Osteocyte (in vitro differentiated cells): ENCODE measurements around the gene PYGB. TPM values are rescaled to one million over a fixed set of nuclear protein-coding genes. Genes with fewer than 3 reads are reported as not detected.

Experiments used
- DNase-seq: peaks from one replicate; pipeline ENCODE4 v3.0.0; 2021; ENCODE audit warnings: mixed read lengths; ENCODE audit not compliant: unreplicated experiment; ENCODE audit errors: extremely low spot score
- H3K27ac Mint-ChIP-seq: one replicate; pipeline ENCODE4 v1.8.0; 2021; ENCODE audit warnings: mild to moderate bottlenecking, mixed read lengths; ENCODE audit not compliant: unreplicated experiment
- H3K27me3 Mint-ChIP-seq: one replicate; pipeline ENCODE4 v1.8.0; 2021; ENCODE audit warnings: mixed read lengths; ENCODE audit not compliant: unreplicated experiment
- H3K36me3 Mint-ChIP-seq: one replicate; pipeline ENCODE4 v1.8.0; 2021; ENCODE audit warnings: mixed read lengths; ENCODE audit not compliant: unreplicated experiment
- H3K4me1 Mint-ChIP-seq: one replicate; pipeline ENCODE4 v1.8.0; 2021; ENCODE audit warnings: mixed read lengths; ENCODE audit not compliant: unreplicated experiment
- H3K4me3 Mint-ChIP-seq: one replicate; pipeline ENCODE4 v1.8.0; 2021; ENCODE audit warnings: mild to moderate bottlenecking, moderate library complexity, mixed read lengths; ENCODE audit not compliant: unreplicated experiment
- H3K9me3 Mint-ChIP-seq: one replicate; pipeline ENCODE4 v1.8.0; 2021; ENCODE audit warnings: mixed read lengths; ENCODE audit not compliant: unreplicated experiment
- total RNA-seq: library from RNA; stranded (reverse); gene quantifications from 2 replicates; pipeline ENCODE4 v1.2.1, GENCODE V29; 2021
- TF ChIP-seq, protein P1 (sequence below): fragments of 200-600 bp; sonication (generic); IDR thresholded peaks from 2 replicates; pipeline ENCODE4 v1.5.0; 2021; ENCODE audit warnings: antibody characterized with exemption, mild to moderate bottlenecking, moderate library complexity

The PYGB gene
- total RNA-seq, 1 donor from 2014 or later, result 234 TPM

GRCh38 chr20:25243416-25243979 lies 4.4 kb upstream of the PYGB start:
- H3K4me3 Mint-ChIP-seq, result no peak overlapping the region
- TF ChIP-seq, protein P1, sequence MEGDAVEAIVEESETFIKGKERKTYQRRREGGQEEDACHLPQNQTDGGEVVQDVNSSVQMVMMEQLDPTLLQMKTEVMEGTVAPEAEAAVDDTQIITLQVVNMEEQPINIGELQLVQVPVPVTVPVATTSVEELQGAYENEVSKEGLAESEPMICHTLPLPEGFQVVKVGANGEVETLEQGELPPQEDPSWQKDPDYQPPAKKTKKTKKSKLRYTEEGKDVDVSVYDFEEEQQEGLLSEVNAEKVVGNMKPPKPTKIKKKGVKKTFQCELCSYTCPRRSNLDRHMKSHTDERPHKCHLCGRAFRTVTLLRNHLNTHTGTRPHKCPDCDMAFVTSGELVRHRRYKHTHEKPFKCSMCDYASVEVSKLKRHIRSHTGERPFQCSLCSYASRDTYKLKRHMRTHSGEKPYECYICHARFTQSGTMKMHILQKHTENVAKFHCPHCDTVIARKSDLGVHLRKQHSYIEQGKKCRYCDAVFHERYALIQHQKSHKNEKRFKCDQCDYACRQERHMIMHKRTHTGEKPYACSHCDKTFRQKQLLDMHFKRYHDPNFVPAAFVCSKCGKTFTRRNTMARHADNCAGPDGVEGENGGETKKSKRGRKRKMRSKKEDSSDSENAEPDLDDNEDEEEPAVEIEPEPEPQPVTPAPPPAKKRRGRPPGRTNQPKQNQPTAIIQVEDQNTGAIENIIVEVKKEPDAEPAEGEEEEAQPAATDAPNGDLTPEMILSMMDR, result no peak
- H3K9me3 Mint-ChIP-seq, result peaks cover 6% of the 10 kb centered on the region

DNA sequence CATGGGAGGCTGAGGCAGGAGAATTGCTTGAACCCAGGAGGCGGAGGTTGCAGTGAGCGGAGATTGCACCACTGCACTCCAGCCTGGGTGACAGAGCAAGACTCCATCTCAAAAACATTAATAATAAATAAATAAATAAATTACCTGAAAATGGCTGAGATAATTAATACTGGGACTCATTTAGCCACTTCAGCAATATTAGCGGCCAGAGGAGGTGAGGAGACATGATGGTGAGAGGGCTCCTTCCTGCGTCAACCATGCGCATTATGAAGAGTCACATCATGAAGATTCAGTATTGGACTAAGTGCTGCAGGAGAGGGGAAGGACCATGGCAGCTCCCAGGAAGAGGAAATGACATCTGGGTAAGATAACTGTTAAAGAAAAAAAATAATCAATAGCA lies 2.9 kb upstream of the PYGB start:
- Mint-ChIP-seq H3K27me3 (no peaks in the 10 kb centered on the region), H3K36me3 (peaks cover 5% of the 10 kb centered on the region), H3K9me3 (peaks cover 6% of the 10 kb centered on the region), H3K4me1 (peaks cover 53% of the 10 kb centered on the region), H3K4me3 (no peak overlapping the region), H3K27ac (peak overlapping the region; percentile 50)
- TF ChIP-seq, protein P1, result no peak
- no peak for DNase-seq

More at GRCh38 chr20:25243416-25243979, 4.4 kb upstream of the PYGB start:
- peaks cover 5% of the 10 kb centered on the region for H3K36me3 Mint-ChIP-seq
- H3K27me3 Mint-ChIP-seq, result no peaks in the 10 kb centered on the region
- peaks cover 56% of the 10 kb centered on the region for H3K4me1 Mint-ChIP-seq
- no peak overlapping the region for H3K27ac Mint-ChIP-seq
- DNase-seq, result no peak

- TF ChIP-seq, protein P1, result no peak
- Mint-ChIP-seq H3K36me3 (peaks cover 6% of the 10 kb centered on the region), H3K4me3 (no peak overlapping the region), H3K4me1 (peaks cover 56% of the 10 kb centered on the region), H3K27ac (peak overlapping the region; percentile 50), H3K27me3 (no peaks in the 10 kb centered on the region), H3K9me3 (peaks cover 6% of the 10 kb centered on the region)
- no peak for DNase-seq
Measured at GRCh38 chr20:25245461-25245860, 2.4 kb upstream of the PYGB start.

DNA sequence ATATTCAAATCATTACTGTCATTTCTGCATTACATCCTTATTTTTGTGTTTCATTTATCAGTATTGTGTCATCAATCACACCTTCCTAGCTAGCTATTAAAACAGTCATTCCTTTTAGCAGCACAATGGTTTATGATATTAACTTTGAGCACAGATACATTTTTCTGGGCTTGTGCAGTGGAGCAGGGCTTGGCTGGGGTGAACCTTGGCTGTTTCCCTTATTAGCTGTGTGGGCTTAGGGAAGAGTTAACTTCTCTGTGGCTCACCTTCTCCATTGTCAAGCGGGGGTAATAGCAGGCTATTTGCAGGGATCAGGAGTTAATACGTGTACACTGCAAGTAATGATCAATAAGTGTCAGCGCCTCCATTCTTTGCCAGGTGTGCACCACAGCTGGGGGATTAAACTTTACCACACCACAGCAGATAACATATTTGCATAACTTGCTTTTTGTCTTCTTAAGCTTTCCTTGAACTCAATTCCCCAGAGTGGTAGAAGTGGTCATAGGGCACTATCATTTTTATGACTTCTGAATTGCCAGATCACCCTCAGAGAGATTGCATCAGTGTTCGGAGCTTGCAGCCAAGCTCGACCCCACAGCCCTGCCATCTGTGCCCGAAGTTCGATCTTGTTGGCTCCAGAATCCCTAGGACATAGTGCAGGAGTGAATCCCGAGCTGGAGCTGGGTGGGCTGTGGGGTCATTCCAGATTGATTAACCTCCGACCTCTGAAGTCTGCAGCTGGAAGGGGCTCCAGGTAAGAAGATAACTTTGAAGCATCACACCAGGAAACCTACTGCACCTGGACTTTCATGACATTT lies 1.5 kb upstream of the PYGB start:
- TF ChIP-seq, protein P1, result no peak
- Mint-ChIP-seq H3K4me1 (peaks cover 56% of the 10 kb centered on the region), H3K36me3 (peaks cover 14% of the 10 kb centered on the region), H3K27ac (peak overlapping the region; percentile 91), H3K9me3 (peaks cover 6% of the 10 kb centered on the region), H3K4me3 (peak overlapping the region; percentile 88), H3K27me3 (no peaks in the 10 kb centered on the region)
- no peak for DNase-seq

GRCh38 chr20:25247000-25247517 lies 826 bp upstream of the PYGB start:
- no peaks in the 10 kb centered on the region for H3K27me3 Mint-ChIP-seq
- peaks cover 19% of the 10 kb centered on the region for H3K36me3 Mint-ChIP-seq
- no peak for DNase-seq
- peaks cover 56% of the 10 kb centered on the region for H3K4me1 Mint-ChIP-seq
- H3K9me3 Mint-ChIP-seq, result peaks cover 6% of the 10 kb centered on the region
- peak overlapping the region; percentile 88 for H3K4me3 Mint-ChIP-seq
- TF ChIP-seq, protein P1, result peak; percentile 73
- peak overlapping the region; percentile 91 for H3K27ac Mint-ChIP-seq
